GM18526 (cell line): Measurements from ENCODE around the gene FRMPD4.

Source experiments
- POLR2A ChIP-seq: IDR thresholded peaks from 3 replicates; pipeline ENCODE4 v1.6.1; 2011; ENCODE audit not compliant: insufficient read length; ENCODE audit errors: extremely low read depth

FRMPD4 gene

GRCh38 chrX:12657881-12658280 is 519.6 kb downstream of the FRMPD4 start:
- TF ChIP-seq POLR2A, result no peak

- TF ChIP-seq POLR2A, result no peak
Measured at GRCh38 chrX:12661464-12661863, 523.2 kb downstream of the FRMPD4 start.

DNA sequence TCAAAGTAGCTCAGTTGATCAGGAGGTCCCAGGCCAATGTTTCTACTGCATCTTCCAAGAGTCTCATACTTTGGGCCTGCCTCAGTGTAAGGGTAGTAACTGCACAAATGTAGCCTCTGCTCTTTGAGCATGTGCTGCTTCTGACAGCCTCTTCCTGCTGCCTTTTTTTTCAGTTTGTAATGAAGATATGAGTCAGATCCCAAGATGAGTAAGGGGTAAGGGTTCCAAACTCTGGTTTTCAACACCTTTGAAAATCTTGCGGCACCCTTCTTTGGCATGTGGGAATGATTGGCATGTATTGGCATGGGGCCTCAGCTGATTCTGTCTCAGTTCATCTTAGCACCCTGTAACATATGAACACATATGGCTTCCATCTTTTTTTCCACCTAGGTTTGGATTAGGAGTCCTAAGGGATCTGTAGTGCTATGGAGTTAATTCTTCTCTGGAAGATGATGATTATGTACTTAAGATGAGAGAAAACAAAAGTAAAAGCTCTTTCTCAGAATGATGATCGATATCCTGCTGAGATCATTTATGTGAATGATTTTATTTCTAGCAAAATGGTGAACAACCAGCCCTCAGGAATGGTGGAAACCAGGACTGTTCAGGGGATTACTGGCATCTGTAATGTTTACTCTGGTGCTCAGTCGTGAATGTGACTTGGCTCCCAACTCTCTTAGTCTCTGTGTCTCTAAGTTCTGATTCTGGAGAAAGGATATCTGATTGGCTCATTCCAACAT is 534.3 kb downstream of the FRMPD4 start:
- no peak for TF ChIP-seq POLR2A

DNA sequence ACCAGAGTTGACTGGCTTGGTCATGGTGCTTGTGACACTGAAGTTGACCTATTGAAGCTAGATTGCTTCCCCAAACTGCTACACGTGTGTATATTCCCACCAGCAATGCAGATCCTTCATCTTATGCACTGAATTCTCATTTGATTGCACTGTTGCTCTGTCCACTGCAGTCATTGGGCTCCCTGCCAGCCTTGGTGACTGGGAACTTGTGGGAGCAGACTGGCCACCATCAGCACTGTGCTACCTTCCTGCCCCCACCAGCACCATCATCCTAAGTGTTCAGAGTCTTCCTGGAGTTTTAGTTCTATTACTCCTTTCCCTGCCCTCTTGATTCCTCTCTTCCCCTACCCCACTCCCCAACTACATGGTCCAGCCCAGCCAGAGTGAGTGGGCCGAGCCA is 535.2 kb downstream of the FRMPD4 start:
- no peak for TF ChIP-seq POLR2A

DNA sequence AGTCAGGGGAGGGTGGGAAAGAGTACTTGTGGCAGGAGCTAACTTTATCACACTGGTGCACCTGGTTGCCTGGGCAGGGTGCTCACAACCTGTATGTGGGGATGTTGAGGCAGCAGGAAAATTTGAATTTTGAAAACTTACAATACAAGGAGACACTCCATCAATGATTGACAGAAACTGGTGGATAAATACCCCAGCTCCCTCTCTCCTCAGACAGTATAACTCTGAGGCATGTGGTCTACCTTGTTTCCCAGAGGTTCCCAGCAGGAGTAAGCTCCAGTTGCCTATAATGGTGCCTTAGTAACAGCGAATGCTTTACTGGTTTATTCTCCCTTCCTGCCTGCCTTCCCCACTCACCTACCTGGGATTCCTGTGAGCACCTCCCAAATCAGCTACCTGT is 541.2 kb downstream of the FRMPD4 start:
- TF ChIP-seq POLR2A, result no peak

- TF ChIP-seq POLR2A, result no peak
Measured at GRCh38 chrX:12681047-12681446, 542.8 kb downstream of the FRMPD4 start.

DNA sequence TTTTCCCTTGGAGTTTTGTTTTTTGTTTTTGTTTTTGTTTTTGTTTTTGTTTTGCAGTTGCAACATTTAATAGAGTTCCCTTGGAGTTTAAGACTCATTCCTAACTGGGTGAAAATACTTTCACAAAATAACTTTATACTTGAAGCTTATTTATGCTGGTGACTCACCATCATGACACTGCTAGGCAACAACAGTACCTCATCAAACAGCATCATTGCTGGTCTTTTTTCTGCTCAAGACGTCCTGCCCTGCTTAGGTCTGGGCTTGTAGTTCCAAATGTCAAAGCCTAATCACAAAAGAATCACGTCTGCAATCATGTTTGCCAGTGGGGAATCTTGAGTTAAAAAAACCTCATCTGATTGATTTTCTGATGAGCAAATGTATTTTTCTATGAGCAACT is 547.3 kb downstream of the FRMPD4 start:
- TF ChIP-seq POLR2A, result no peak

DNA sequence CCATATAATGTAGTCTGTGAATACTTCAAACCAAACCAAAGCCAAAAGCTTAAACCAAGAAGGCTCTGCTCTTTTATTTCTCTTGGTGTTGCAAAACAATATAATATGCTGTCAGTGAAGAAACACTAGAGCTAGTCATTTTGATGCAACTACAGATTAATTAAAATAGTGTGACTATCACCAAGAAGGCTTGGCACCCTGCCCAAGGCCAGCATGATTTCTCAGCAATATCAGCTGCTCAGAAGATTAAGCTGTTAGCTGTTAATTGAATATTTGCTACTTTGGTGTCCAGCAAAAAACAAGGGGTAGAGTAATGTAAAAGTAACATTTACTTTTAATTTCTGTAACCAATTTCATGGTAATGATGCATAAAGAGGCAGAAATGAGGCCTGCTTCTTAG is 548.1 kb downstream of the FRMPD4 start:
- no peak for TF ChIP-seq POLR2A

DNA sequence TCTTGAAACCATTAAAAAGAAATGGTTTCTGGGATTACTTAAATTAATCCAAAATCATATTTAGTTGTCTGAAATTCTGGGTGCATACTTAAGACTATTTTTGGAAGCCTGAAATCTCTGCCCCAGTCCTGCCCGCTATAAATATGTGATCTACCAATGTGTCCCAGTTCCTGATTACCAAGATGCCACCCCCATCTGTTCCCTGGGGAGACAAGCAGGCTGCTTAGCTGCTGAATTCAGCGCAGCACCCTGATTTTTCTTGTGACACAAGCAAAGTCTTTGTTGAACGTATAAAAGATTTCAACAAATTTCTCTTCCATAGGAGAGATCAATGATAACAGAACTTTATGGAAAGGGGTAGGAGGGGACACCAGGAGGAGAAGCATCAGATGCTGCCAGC is 552.4 kb downstream of the FRMPD4 start:
- no peak for TF ChIP-seq POLR2A

- no peak for TF ChIP-seq POLR2A
Measured at GRCh38 chrX:12693754-12694153, 555.5 kb downstream of the FRMPD4 start.

GRCh38 chrX:12700745-12701144 is 562.5 kb downstream of the FRMPD4 start:
- no peak for TF ChIP-seq POLR2A

DNA sequence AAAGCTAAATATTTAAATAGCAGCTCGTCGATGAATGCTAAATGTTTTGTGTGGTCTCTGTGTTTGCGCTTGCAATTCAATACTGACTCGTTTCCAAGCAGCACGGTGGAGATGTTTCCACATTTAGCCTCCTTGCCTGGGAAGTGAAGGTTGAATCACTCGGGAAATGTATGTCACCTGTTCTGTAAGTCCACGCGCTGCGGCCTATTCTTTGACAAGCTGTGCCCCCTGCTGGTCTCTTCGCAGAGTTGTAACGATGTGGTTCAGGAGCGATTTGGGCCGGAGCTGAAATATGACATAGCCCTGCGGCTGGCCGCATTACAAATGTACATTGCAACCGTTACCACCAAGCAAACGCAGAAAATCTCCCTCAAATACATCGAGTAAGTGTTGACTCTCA is 563.4 kb downstream of the FRMPD4 start:
- TF ChIP-seq POLR2A, result no peak

DNA sequence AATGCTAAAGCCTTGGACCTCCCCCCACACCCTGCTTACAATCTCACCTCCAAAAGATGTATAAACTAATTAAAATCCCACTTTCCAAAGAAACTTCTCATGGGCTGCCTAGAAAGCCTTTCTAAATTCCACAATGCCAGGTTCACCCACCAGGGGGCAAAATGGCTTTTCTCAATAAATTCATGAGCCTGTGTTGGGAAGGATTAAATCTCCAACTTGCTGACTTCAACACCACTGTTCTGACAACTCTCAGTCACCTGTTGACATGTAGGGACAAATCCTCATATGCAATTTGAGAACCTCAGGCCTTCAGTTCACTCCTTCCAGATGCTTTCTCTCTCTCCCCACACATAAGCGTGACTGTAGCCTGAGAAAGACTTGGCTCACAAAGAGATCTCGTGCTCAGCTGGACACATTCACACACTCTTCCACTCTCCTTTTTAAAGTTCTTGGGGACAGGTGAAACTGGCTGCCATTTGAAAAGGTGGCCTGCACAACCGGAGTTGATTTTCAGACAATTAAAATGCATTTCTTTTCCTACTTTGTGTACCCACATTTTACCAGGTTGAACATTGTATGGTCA is 564.3 kb downstream of the FRMPD4 start:
- TF ChIP-seq POLR2A, result no peak

GRCh38 chrX:12704706-12705105 is 566.4 kb downstream of the FRMPD4 start:
- TF ChIP-seq POLR2A, result no peak

- TF ChIP-seq POLR2A, result no peak
Measured at GRCh38 chrX:12709047-12709446, 570.8 kb downstream of the FRMPD4 start.

DNA sequence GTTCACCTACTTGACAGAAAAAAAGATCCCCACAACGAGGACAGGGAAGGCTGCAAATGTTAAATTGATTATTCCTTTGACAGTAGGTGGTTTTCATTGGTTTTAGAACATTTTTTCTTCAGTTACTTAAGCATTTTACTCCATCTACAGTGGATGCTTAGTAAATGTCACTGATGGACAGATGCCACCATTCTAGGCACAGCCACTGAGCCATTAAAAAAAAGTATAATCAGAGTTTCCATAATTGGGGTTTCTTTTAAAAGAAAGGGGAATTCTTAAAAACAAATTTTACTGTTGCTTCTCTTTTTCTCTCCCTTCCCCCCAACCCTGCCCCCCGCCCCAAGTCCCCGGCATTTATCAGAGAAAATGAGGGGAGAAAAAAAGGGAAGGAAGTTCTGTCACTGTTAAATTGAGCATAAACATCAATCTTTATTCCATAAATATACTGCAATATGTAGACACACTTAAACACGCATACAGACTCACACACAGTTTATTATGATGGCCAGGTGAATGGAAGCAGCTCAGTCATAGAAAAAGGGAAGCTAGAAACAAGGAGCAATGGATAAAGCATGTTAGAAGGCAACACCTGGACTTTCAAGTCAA is 573.3 kb downstream of the FRMPD4 start:
- no peak for TF ChIP-seq POLR2A

DNA sequence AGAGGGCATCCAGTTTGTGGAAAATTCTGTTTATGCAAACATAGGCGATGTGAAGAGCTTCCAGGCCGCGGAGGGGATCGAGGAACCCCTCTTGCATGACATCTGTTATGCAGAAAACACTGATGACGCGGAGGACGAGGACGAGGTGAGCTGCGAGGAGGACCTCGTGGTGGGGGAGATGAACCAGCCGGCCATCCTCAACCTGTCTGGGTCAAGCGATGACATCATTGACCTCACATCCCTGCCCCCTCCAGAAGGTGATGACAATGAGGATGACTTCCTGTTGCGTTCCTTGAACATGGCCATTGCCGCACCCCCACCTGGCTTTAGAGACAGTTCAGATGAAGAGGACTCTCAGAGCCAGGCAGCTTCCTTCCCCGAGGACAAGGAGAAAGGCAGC is 578.3 kb downstream of the FRMPD4 start:
- no peak for TF ChIP-seq POLR2A

DNA sequence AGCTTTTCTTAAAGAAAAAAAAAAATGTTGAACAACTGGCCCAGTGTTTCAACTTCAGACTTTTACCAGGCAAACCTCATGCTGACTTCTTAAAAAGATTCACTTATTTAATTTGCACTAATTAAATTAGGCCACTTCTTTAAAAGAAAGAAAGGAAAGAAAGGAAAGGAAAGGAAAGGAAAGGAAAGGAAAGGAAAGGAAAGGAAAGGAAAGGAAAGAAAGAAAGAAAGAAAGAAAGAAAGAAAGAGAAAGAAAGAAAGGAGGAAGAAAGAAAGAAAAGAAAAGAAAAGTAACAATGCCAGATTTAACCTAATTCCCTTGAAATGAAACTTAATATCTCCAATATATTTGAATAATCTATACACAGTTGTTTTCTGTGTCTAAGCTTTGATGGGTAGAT is 581.6 kb downstream of the FRMPD4 start:
- no peak for TF ChIP-seq POLR2A
